Activated CD4-positive, alpha-beta T cell treated with anti-CD3 and anti-CD28 coated beads, Interleukin-2, amount 50 U/mL, for 16 hours (primary cell): ENCODE measurements around the gene DNAJC25.

Experiments used
- DNase-seq: peaks from one replicate; pipeline ENCODE4 v3.0.0-alpha.2; 2020

DNAJC25 gene

GRCh38 chr9:111674319-111674718 is 43.2 kb downstream of the DNAJC25 start:
- no peak for DNase-seq

DNA sequence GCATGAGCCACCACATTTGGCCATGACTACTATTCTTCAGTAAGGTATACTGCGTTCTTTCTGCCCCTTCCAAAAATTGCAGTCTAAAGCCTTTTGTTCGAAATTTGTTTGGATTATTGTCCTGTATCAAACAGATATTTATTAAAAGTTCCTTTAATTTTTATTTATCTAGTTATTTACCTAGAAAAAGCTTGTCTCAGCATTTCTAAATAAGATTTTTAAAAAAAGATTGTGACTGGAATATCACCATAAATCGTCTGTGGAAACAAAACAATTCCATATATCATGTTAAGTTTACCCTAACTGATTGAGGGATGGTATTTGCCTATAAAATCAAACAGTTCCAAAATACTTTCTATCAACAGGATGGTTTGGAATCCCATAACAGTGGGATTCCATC is 45.0 kb downstream of the DNAJC25 start:
- no peak for DNase-seq

DNA sequence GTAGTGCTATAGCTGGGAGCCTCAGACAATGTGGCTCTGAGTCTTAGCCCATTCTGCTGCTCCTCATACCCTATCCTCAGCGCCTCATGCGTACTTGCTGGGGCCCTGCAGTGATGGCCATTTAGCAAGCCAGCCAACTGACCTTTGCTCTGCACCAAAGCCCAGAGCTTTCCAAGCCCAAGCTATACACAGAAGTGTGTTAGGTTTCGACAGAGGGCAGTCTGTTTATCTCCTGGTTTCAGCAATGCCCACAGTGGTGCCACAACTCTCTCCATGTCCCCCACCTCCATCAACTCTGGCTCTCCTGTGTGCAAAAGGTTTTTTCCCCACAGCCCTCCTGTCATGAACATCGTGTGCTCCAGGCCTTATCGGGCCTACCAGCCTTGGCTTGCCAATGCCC is 47.2 kb downstream of the DNAJC25 start:
- DNase-seq = no peak

- DNase-seq = no peak
These were observed 48.1 kb downstream of the DNAJC25 start for GRCh38 chr9:111679199-111679598.

DNA sequence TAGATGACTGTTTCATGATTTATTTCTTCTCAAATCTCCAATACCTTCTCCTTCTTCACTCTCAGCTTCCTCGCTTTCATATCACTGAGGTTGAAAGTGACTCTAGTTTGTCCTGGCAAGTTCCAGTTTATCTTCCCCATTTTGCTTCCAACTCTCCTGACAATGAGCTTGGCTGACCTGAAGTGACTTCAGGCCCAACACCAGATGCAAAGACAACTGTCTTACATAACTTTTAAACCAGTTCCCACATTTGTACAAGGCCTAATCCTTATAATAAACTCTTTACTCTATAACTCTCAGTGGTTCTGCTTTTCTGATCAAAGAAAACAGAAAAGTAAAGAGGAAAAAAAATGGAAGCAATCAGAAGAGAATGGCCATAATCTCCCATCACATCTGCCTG is 52.3 kb downstream of the DNAJC25 start:
- DNase-seq = no peak

- peak; percentile 14 for DNase-seq
These were observed 60.7 kb downstream of the DNAJC25 start for GRCh38 chr9:111691672-111692329.

- DNase-seq = no peak
These were observed 65.7 kb downstream of the DNAJC25 start for GRCh38 chr9:111696796-111697195.

DNA sequence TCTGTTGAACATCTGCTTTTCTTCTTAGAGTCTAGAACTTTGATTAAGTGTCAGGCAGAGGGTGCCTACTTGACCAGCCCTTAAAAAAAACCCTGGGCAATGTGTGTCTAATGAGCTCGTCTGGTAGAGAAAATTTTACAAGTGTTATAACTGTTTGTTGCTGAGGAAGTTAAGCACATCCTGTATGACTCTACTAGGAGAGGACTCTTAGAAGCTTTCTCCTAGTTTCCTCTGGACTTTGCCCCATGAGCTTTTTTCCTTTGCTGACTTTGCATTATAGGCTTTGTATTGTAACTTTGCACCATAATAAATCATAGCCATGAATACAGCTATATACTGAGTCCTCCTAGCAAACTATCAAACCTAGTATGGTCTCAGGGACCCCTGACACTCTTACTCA is 69.6 kb downstream of the DNAJC25 start:
- DNase-seq = no peak
